DOHH2 (cell line): ENCODE measurements around the gene ZNF544.

Experiments used
- EZH2phosphoT487 ChIP-seq: fragments of 200-600 bp; sonication (generic); IDR thresholded peaks from 2 replicates; pipeline ENCODE4 v1.6.1; 2017; ENCODE audit warnings: borderline replicate concordance, mild to moderate bottlenecking, antibody characterized with exemption, low read length, moderate library complexity, mixed read lengths
- TF ChIP-seq, protein P1 (sequence below): fragments of 200-600 bp; sonication (generic); IDR thresholded peaks from one replicate; pipeline ENCODE4 v1.5.1; 2014; ENCODE audit warnings: antibody characterized with exemption, mild to moderate bottlenecking, low read depth, low read length; ENCODE audit not compliant: poor library complexity, severe bottlenecking

DNA sequence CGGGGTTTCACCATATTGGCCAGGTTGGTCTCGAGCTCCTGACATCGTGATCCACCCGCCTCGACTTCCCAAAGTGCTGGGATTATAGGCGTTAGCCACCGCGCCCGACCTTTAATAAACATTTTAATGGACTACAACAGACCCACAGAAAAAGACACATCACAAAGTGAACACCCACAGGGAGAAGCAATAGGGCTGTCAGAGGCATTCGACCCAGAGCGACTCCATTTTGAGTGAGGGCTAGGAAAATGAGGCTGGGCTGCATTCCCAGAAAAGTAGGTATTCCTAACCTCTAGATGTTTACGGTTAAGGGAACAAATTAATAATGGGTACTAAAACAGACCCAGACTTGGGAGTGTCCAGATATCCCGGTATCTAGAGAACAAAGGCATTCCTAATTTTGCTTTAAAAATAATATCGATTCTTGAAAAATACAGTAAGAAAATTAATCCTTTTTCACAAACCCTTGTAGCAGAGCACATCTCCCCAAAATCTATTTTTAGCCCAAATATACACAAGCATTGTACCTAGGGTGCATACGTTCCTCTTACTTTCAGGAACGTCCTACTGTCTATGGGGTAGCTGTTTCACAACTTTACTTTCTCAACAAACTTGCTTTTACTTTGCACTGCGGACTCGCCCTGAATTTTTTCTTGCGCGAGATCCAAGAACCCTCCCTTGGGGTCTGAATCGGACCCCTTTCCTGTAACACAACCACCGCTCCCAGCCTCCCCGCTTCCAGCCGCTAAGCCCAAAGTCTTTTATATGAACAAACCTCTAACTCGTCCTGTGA, 49.2 kb downstream of the ZNF544 start:
- no peak for TF ChIP-seq EZH2phosphoT487
- TF ChIP-seq, protein P1, sequence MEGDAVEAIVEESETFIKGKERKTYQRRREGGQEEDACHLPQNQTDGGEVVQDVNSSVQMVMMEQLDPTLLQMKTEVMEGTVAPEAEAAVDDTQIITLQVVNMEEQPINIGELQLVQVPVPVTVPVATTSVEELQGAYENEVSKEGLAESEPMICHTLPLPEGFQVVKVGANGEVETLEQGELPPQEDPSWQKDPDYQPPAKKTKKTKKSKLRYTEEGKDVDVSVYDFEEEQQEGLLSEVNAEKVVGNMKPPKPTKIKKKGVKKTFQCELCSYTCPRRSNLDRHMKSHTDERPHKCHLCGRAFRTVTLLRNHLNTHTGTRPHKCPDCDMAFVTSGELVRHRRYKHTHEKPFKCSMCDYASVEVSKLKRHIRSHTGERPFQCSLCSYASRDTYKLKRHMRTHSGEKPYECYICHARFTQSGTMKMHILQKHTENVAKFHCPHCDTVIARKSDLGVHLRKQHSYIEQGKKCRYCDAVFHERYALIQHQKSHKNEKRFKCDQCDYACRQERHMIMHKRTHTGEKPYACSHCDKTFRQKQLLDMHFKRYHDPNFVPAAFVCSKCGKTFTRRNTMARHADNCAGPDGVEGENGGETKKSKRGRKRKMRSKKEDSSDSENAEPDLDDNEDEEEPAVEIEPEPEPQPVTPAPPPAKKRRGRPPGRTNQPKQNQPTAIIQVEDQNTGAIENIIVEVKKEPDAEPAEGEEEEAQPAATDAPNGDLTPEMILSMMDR = no peak
